Natural killer cell (primary cell): Measurements from ENCODE around the gene ZBTB46. TPM values are rescaled to one million over a fixed set of nuclear protein-coding genes. Genes with fewer than 3 reads are reported as not detected.
A peak's percentile ranks its signal among the peaks of the same experiment; 100 is the strongest.

Experiments used
- ATAC-seq, 3 donors: fragments of 150-1000 bp in 2 of 3; fragments of 200-7000 bp in 1 of 3; cut with Tn5 transposase; 1 replicate in 1 of 3; 2 replicates in 2 of 3; pipeline ENCODE4 v1.10.0; 2021; ENCODE audit warnings: mild to moderate bottlenecking in 2 of 3, moderate library complexity in 2 of 3
- DNase-seq, 2 donors: peaks; one replicate each; pipeline versions ENCODE4 v3.0.0 to v3.0.0-alpha.2; 2013 to 2021; ENCODE audit warnings: mixed read lengths in 1 of 2
- H3K27ac ChIP-seq: one replicate; pipeline ENCODE4 v1.5.1; 2013; ENCODE audit warnings: mild to moderate bottlenecking, low read length
- H3K27me3 ChIP-seq: one replicate; pipeline ENCODE4 v1.6.1; 2013; ENCODE audit warnings: low read length; ENCODE audit not compliant: control insufficient read depth, insufficient read depth
- H3K36me3 ChIP-seq: one replicate; pipeline ENCODE4 v1.6.1; 2013; ENCODE audit warnings: low read length; ENCODE audit not compliant: control insufficient read depth, insufficient read depth
- H3K4me1 ChIP-seq: one replicate; pipeline ENCODE4 v1.6.1; 2013; ENCODE audit warnings: low read length; ENCODE audit not compliant: control insufficient read depth, insufficient read depth
- H3K4me3 ChIP-seq: one replicate; pipeline ENCODE4 v1.5.1; 2013; ENCODE audit warnings: low read length
- H3K9me3 ChIP-seq: one replicate; pipeline ENCODE4 v1.6.1; 2013; ENCODE audit warnings: low read length; ENCODE audit not compliant: control insufficient read depth, insufficient read depth
- H3K27ac Mint-ChIP-seq, 2 donors: one replicate each; pipeline ENCODE4 v1.8.0; 2022; ENCODE audit warnings: mild to moderate bottlenecking in 2 of 2, mixed read lengths in 2 of 2, moderate library complexity in 1 of 2
- H3K27me3 Mint-ChIP-seq, 2 donors: one replicate each; pipeline ENCODE4 v1.8.0; 2022; ENCODE audit warnings: low read depth in 2 of 2, mixed read lengths in 2 of 2
- H3K36me3 Mint-ChIP-seq: one replicate; pipeline ENCODE4 v1.8.0; 2022; ENCODE audit warnings: mixed read lengths
- H3K4me1 Mint-ChIP-seq, 2 donors: one replicate each; pipeline ENCODE4 v1.8.0; 2022; ENCODE audit warnings: mixed read lengths in 2 of 2
- H3K4me3 Mint-ChIP-seq: one replicate; pipeline ENCODE4 v1.8.0; 2022; ENCODE audit warnings: mild to moderate bottlenecking, moderate library complexity, mixed read lengths
- H3K9me3 Mint-ChIP-seq, 2 donors: one replicate each; pipeline ENCODE4 v1.8.0; 2022; ENCODE audit warnings: mixed read lengths in 2 of 2
- CTCF ChIP-seq: fragments of 200-600 bp; IDR thresholded peaks from one replicate; pipeline ENCODE4 v1.8.0; 2022; ENCODE audit warnings: antibody characterized with exemption
- WGBS: methylation state at CpG from one replicate; pipeline ENCODE4 v1.1.7; 2013; ENCODE audit warnings: missing lambda C conversion rate; ENCODE audit not compliant: insufficient coverage; 5-methylcytosine and 5-hydroxymethylcytosine counted together
- intact Hi-C: fragments of 100-400 bp; cut with micrococcal nuclease; formaldehyde crosslinking; loops from one replicate; pipeline ENCODE4 v1.14.2; 2022
- total RNA-seq, 4 donors: library from RNA; stranded (reverse); fragments of 120-200 nt in 1 of 4; gene quantifications; one replicate each; pipeline versions ENCODE4 v1.2.3 to v1.2.4, GENCODE V29; 2013 to 2022

Gene ZBTB46
- total RNA-seq, 3 donors from 2014 or later (not counting 1 experiment from before 2014, with no cell fraction given): 1.1 TPM

- Histone ChIP-seq H3K27me3 (no peaks in the 10 kb centered on the region), H3K4me1 (peaks cover 42% of the 10 kb centered on the region), H3K4me3 (no peak overlapping the region), H3K36me3 (peaks cover 24% of the 10 kb centered on the region), H3K27ac (no peak overlapping the region), H3K9me3 (no peaks in the 10 kb centered on the region)
- Mint-ChIP-seq H3K4me1 (peaks cover 19 to 31% of the 10 kb centered on the region in 2 donors), H3K27ac (peak overlapping the region in 1 of 2 donors; percentile 35), H3K36me3 (no peaks in the 10 kb centered on the region), H3K4me3 (no peak overlapping the region), H3K27me3 (no peaks in the 10 kb centered on the region), H3K9me3 (no peaks in the 10 kb centered on the region)
- DNase-seq (no peak), ATAC-seq (no peak)
- no peak for TF ChIP-seq CTCF
- WGBS: 90% methylated on average over 6 of the region's 6 CpGs
- intact Hi-C loops: loop anchor here (5.0 kb wide), 1 partner anchor 38 kb away; no protein-coding TSS in a partner anchor
Observed at GRCh38 chr20:63704749-63705117, 126.3 kb downstream of the ZBTB46 start.

GRCh38 chr20:63703976-63704748 is 126.9 kb downstream of the ZBTB46 start:
- Histone ChIP-seq H3K9me3 (no peaks in the 10 kb centered on the region), H3K27me3 (no peaks in the 10 kb centered on the region), H3K27ac (no peak overlapping the region), H3K36me3 (peaks cover 24% of the 10 kb centered on the region), H3K4me3 (no peak overlapping the region), H3K4me1 (peaks cover 37% of the 10 kb centered on the region)
- Mint-ChIP-seq H3K9me3 (no peaks in the 10 kb centered on the region), H3K27ac (no peak overlapping the region), H3K4me3 (no peak overlapping the region), H3K27me3 (no peaks in the 10 kb centered on the region), H3K4me1 (peaks cover 17 to 31% of the 10 kb centered on the region in 2 donors), H3K36me3 (no peaks in the 10 kb centered on the region)
- intact Hi-C loops: no loop called here
- no peak for ATAC-seq
- 91% methylated on average over 11 of the region's 11 CpGs for WGBS
- no peak for TF ChIP-seq CTCF
- no peak for DNase-seq

- intact Hi-C loops: no loop called here
- Mint-ChIP-seq H3K4me3 (no peak overlapping the region), H3K27ac (no peak overlapping the region), H3K27me3 (no peaks in the 10 kb centered on the region), H3K36me3 (no peaks in the 10 kb centered on the region), H3K9me3 (no peaks in the 10 kb centered on the region), H3K4me1 (peaks cover 10 to 25% of the 10 kb centered on the region in 2 donors)
- H3K4me1 ChIP-seq: peaks cover 31% of the 10 kb centered on the region
- 96% methylated on average over 15 of the region's 15 CpGs for WGBS
- H3K27me3 ChIP-seq: no peaks in the 10 kb centered on the region
- no peaks in the 10 kb centered on the region for H3K9me3 ChIP-seq
- TF ChIP-seq CTCF: no peak
- peaks cover 24% of the 10 kb centered on the region for H3K36me3 ChIP-seq
- H3K27ac ChIP-seq: no peak overlapping the region
- H3K4me3 ChIP-seq: no peak overlapping the region
- ATAC-seq: no peak
- no peak for DNase-seq
Observed at GRCh38 chr20:63703471-63703975, 127.5 kb downstream of the ZBTB46 start.
